ENCODE results near the gene COL27A1.
A peak's percentile ranks its signal among the peaks of the same experiment; 100 is the strongest.

Gene COL27A1

DNA sequence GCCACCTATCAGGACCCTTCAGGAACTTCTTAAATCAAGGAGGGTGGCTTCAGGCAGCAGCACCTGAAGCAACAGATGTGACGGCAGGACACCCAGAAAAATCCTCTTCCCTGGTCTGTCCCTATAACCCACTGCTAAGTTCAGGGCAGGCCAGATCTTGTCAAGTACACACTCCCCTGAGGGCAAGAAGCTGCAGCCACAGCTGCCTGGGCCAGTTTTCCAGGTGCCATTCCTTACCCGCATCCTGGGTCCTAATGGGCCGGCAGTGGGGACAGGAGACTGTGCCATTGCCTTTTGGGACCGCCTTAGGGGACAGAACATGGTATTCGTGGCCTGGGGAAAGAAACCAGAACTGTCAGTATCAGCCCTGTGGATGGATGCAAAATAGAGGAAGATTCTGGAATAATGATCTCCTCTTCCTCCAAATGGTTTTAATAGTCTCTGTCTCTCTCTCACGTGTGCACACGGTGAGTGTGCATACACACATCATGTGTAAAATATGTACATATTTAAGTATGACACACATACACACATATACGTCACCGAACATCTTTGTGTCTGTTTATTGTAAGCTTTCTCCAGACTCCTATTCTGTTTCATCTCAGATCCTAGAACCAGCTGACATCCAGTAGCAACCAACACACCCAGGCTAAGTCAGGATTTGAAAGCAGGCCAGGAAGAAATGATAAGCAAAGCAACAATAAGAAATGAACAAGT is 188.3 kb downstream of the COL27A1 start:
- no peak for DNase-seq (ENCODE audit: low spot score)

- DNase-seq (ENCODE audit: low spot score): no peak
Observed at GRCh38 chr9:114344188-114344566, 188.8 kb downstream of the COL27A1 start.

DNA sequence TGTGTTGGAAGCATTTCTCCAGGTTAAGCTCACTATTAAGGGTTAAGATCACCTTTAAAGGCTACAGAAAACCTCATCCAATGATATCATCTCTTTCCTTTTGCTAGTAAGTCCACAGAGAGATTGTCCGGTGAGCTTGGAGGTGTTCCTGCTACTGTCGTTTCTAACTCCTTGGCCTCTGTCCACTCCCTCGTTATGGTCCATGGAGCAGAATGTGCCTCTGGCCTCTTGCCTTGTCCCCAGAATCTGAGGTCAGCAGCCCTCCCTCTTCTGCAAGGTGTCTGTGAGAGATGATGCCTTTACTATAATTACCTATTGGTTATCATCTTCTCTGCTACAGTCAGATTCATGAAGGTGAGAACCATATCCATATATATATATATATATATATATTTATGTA is 189.4 kb downstream of the COL27A1 start:
- no peak for DNase-seq (ENCODE audit: low spot score)

DNA sequence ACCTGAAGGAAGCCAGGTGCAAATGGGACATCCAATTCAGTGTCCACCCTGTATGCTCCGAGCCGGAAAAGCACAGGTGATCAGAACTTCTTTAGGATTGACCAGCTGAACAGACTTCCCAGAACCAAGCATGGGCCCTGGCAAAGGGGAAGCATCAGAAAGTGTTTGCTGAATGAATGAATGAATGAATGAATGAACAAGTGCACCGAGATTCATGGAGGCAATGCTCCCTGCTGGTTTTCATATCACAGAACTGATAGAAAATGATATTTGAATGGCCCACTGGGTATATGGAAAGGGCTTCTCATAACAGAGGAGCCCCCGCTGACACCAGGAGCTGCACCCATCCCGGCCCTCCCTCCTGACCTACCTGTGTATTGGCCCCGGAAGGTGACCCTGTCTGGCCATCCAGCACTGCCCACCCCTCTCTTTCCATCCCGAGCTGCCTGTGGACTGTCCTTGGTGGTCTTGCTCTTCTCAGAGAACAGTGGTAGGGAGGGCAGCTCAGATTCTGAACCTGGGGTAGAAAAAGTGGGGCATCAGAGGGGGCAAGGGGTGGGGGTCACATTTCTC is 190.2 kb downstream of the COL27A1 start:
- DNase-seq (ENCODE audit: low spot score): no peak

GRCh38 chr9:114346146-114346545 is 190.8 kb downstream of the COL27A1 start:
- DNase-seq (ENCODE audit: low spot score): no peak

GRCh38 chr9:114347675-114348074 is 192.3 kb downstream of the COL27A1 start:
- DNase-seq (ENCODE audit: low spot score): peak; percentile 91

DNA sequence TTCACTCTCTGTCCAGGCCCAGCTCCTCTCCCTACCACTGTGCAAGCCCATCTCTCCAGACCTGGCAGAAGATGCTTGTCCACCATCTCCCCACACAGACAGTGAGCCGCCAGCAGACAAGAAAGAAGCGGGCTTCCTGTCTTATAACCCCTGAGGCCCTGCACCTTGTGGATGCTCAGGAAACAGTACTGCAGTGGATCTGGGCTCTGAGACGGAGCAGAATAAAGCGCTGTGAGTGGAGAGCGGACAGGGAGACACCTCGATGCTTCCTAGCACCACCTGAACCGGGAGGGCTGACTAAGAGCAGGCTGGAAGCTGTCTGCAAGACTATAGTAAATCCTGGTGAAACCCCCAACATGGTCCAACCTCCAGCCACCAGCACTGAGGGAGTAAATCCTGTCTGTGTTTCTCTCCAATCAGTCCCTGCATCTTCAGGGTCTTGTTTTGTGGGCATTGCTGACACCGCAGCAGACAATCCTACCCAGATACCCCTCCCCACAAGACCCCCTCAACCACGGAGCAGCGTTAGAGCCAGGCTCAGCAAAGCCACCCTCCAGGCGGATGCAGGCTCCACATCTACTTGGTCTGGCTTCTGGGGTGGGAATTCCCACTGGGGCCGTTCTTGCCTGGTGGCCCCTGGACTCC is 193.0 kb downstream of the COL27A1 start:
- no peak for DNase-seq (ENCODE audit: low spot score)

DNA sequence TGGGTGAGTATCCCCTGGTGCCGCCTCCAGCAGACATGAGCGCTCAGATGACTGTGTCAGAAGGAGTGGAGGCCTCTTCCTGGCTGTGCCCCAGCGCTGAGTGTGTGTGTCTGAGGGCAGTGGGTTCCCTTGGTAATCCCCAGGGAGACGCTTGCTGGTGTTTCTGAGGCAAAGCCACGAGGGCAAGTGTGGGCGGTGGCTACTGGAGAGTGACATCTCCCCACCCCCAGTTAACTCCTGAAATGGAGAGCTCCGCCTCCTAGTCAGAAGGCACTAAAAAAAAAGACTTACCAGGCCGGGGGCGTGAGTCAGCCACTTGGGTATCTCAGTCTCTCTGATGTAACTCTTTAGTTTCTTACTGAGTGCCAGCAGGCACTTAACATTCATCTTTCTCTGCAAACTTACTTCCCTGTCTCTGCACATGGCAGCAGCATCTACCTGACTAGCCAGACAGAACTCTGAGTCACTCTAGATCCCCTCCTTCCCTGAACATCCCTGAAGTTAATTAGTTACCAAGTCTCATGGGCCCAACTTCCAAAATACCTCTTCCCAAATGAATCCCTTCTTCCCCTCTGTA is 193.7 kb downstream of the COL27A1 start:
- DNase-seq (ENCODE audit: low spot score): peak; percentile 29

- DNase-seq (ENCODE audit: low spot score): no peak
Observed at GRCh38 chr9:114349713-114350480, 194.6 kb downstream of the COL27A1 start.

GRCh38 chr9:114350636-114351401 is 195.5 kb downstream of the COL27A1 start:
- no peak for DNase-seq (ENCODE audit: low spot score)

GRCh38 chr9:114351932-114352331 is 196.6 kb downstream of the COL27A1 start:
- no peak for DNase-seq (ENCODE audit: low spot score)

DNA sequence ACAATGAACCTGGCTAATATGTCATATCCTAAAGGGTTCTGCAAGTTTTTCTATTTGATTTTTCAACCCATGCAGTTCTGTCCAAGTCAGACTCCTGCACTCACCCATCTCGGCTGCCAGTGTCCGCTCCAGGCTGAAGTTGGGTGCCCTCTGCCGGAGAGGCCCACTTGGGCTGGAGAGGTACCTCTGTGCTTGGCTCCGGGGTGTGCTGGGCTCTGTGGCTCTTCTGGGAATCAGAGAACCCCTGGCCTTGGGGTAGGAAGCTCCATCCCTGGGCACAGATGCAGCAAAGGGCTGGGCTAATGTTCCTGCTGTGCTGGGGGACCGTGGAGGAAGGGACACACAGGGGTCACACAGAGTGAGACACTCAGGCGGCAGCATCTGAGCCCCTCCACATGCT is 200.5 kb downstream of the COL27A1 start:
- no peak for DNase-seq (ENCODE audit: low spot score)

DNA sequence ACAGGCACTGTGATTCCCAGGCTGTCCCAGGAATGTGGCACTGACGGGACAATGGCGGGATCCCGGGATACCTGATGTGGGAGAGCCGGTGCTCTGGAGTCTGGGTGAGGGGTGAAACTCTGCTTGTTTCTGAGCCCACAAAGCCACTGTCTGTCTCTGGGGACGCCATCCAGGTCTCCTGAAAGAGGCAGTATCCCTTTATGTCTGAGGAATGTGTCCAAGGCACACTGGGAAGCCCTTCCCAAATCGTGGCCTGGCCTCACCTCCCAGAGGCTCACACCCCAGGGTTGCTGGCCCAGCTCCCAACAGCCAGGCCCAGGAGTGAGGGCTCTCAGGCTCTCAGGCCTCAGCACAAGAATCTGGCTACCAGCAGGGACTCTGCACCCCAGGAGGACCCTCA is 201.5 kb downstream of the COL27A1 start:
- no peak for DNase-seq (ENCODE audit: low spot score)

- DNase-seq (ENCODE audit: low spot score): no peak
Observed at GRCh38 chr9:114357360-114357759, 202.0 kb downstream of the COL27A1 start.

DNA sequence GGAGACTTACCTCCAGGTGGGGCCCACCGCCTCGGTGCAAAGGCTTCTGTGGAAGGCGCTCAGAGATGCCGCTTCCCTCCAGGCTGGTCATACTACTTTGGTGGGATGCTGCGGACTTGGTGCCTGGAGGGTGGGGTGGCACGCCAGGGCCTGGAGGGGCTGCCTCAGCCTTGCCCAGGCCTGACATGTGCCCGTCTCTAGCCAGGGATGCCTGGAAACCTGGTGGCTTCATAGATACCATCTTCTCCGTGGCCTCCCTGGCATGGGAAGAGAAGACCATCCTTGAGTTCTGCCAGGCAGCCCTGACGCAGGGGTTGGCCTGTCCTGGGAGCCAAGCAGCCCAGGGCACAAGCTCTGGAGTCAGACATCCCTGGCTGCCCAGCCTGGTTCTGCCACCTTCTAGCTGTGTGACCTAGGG is 202.6 kb downstream of the COL27A1 start:
- DNase-seq (ENCODE audit: low spot score): no peak

DNA sequence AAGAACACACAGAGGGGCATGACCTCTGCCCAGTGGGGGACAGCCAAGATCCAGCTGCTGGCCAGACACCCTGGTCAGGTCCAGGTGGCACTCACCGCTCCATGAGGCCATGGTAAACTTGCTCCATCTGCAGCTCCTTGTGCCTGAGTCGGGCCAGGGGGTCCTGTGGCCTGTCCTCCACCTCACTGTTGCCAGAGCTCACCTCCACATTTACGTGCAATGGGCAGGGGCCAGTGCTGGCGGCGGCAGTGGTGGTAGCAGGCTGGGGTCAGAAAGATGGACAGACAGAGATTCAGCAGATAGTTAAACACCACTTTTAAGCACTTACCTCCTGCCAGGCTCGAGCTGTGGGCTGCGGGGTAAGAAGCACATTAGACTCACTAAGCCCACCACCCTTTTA is 204.5 kb downstream of the COL27A1 start:
- no peak for DNase-seq (ENCODE audit: low spot score)

DNA sequence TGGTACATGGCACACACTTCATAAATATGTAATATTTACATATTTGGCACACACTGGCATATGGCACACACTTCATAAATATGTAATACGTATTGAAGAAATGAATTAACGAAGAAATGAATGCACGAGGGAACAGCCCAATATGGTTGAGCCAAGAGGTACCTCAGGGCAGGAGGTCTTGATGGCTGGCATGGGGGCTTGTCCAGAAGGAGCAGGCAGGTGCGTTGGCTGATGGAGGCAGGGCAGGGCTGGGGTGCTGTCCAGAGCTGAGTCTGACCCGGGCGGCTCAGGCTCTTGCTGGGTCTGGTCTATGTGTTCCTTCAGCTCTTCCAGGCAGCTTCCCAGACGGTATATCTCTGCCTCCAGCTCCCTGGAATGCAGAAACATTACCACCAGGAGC is 206.2 kb downstream of the COL27A1 start:
- DNase-seq (ENCODE audit: low spot score): no peak
